HUES48 (cell line): ENCODE measurements around the gene MMD.

ENCODE experiments used
- H3K27ac ChIP-seq: one replicate; pipeline ENCODE4 v1.7.0; 2013; ENCODE audit warnings: low read depth, low read length, inconsistent platforms
- H3K27me3 ChIP-seq: 2 replicates; pipeline ENCODE4 v1.6.1; 2013; ENCODE audit warnings: mild to moderate bottlenecking, low read length; ENCODE audit not compliant: control insufficient read depth, insufficient read depth
- H3K36me3 ChIP-seq: 2 replicates; pipeline ENCODE4 v1.6.1; 2013; ENCODE audit warnings: low read length; ENCODE audit not compliant: control insufficient read depth, insufficient read depth
- H3K4me1 ChIP-seq: 2 replicates; pipeline ENCODE4 v1.6.1; 2013; ENCODE audit warnings: mild to moderate bottlenecking, low read length; ENCODE audit not compliant: control insufficient read depth, insufficient read depth
- H3K4me3 ChIP-seq: 2 replicates; pipeline ENCODE4 v1.5.1; 2013; ENCODE audit warnings: mild to moderate bottlenecking, low read depth, low read length
- H3K9ac ChIP-seq: 2 replicates; pipeline ENCODE4 v1.6.1; 2013; ENCODE audit warnings: mild to moderate bottlenecking, low read depth, low read length, moderate library complexity
- H3K9me3 ChIP-seq: 2 replicates; pipeline ENCODE4 v1.6.1; 2013; ENCODE audit warnings: low read length; ENCODE audit not compliant: control insufficient read depth, insufficient read depth

Gene MMD

GRCh38 chr17:55343900-55344513 is 77.6 kb downstream of the MMD start:
- Histone ChIP-seq H3K4me1 (peaks cover 6% of the 10 kb centered on the region; the same call in 1 of the 2 replicates), H3K27me3 (no peaks in the 10 kb centered on the region), H3K9ac (no peak overlapping the region), H3K27ac (no peak overlapping the region), H3K4me3 (no peak overlapping the region), H3K36me3 (no peaks in the 10 kb centered on the region), H3K9me3 (no peaks in the 10 kb centered on the region)

GRCh38 chr17:55342800-55343585 is 78.6 kb downstream of the MMD start:
- H3K9me3 ChIP-seq = no peaks in the 10 kb centered on the region
- H3K27me3 ChIP-seq = no peaks in the 10 kb centered on the region
- H3K9ac ChIP-seq = no peak overlapping the region
- no peak overlapping the region for H3K4me3 ChIP-seq
- H3K4me1 ChIP-seq = no peaks in the 10 kb centered on the region
- no peaks in the 10 kb centered on the region for H3K36me3 ChIP-seq
- H3K27ac ChIP-seq = no peak overlapping the region
